ENCODE data around the gene CPXM2.

CPXM2 gene

DNA sequence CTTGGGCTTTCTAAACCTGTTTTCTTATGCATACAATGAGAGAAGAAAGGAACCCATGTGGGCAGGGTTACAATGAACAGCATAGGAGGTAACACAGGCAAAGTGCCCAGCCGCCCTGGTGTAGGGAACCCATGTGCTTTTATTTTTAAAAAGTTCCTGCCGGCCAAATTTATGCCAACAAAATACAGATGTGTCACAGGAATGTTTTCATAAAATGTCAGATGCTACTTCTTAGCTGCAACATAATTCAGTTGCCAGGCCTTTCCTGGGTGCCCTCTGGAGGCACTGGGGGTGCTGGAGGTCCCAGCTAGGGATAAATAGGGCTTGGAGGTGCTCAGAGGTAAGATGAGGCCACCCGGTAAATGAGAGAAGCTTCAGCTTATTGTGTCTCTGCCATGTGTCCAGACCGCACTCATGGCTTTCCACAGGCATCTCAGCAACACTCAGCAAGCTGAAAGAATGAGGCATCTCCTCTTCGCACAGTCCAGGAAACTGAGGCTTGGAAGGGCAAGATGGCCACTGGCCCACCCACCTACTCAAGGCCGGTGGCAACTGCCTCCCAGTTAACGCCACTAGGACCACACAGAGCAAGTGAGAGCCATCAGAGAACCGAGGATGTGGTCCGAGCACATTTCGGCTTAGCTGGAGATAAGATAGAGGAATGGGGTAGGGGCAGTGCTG, 58.3 kb downstream of the CPXM2 start:
- H3K36me3 Mint-ChIP-seq (ENCODE audit: insufficient read depth) = no peaks in the 10 kb centered on the region
- ATAC-seq (replicated peaks; ENCODE audit: extremely low read depth, poor library complexity, severe bottlenecking) (no peak), DNase-seq (ENCODE audit: low spot score in 2 of 2) (no peak)
- H3K27me3 Mint-ChIP-seq = peaks cover 54% of the 10 kb centered on the region
- H3K27ac Mint-ChIP-seq (ENCODE audit: low read depth) = no peak overlapping the region
- no peaks in the 10 kb centered on the region for H3K9me3 Mint-ChIP-seq
- H3K4me1 Mint-ChIP-seq = no peaks in the 10 kb centered on the region
- H3K4me3 Mint-ChIP-seq = no peak overlapping the region

- no peak overlapping the region for H3K4me3 Mint-ChIP-seq
- DNase-seq (ENCODE audit: low spot score in 2 of 2) = no peak
- no peak overlapping the region for H3K27ac Mint-ChIP-seq (ENCODE audit: low read depth)
- H3K27me3 Mint-ChIP-seq = peaks cover 34% of the 10 kb centered on the region
- H3K4me1 Mint-ChIP-seq = no peaks in the 10 kb centered on the region
- ATAC-seq (replicated peaks; ENCODE audit: extremely low read depth, poor library complexity, severe bottlenecking) = no peak
- H3K36me3 Mint-ChIP-seq (ENCODE audit: insufficient read depth) = no peaks in the 10 kb centered on the region
- H3K9me3 Mint-ChIP-seq = no peaks in the 10 kb centered on the region
Measured at GRCh38 chr10:123831259-123831658, 60.3 kb downstream of the CPXM2 start.

GRCh38 chr10:123821136-123821535, 70.5 kb downstream of the CPXM2 start:
- Mint-ChIP-seq H3K4me1 (no peaks in the 10 kb centered on the region), H3K27ac (ENCODE audit: low read depth) (no peak overlapping the region), H3K9me3 (peaks cover 5% of the 10 kb centered on the region), H3K4me3 (no peak overlapping the region), H3K36me3 (ENCODE audit: insufficient read depth) (no peaks in the 10 kb centered on the region), H3K27me3 (peaks cover 30% of the 10 kb centered on the region)
- ATAC-seq (replicated peaks; ENCODE audit: extremely low read depth, poor library complexity, severe bottlenecking) = no peak
- DNase-seq (ENCODE audit: low spot score in 2 of 2) = no peak

GRCh38 chr10:123809632-123810031, 82.0 kb downstream of the CPXM2 start:
- Mint-ChIP-seq H3K9me3 (no peaks in the 10 kb centered on the region), H3K4me1 (no peaks in the 10 kb centered on the region), H3K4me3 (no peak overlapping the region), H3K36me3 (ENCODE audit: insufficient read depth) (no peaks in the 10 kb centered on the region), H3K27ac (ENCODE audit: low read depth) (no peak overlapping the region), H3K27me3 (peaks cover 44% of the 10 kb centered on the region)
- no peak for ATAC-seq (replicated peaks; ENCODE audit: extremely low read depth, poor library complexity, severe bottlenecking)
- no peak for DNase-seq (ENCODE audit: low spot score in 2 of 2)

DNA sequence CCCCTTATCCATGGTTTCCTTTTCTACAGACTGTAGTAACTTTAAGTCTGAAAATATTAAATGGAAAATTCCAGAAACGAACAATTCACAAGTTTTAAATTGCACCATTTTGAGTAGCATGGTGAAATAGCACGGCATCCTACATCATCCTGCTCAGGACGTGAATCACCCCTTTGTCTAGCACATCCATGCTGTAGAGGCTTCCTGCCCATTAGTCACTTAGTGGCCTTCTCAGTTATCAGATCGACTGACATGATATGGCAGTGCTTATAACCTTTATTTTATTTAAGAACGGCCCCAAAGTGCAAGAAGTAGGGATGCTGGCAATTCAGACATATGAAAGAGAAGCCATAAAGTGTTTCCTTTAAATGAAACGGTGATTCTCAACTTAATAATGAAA, 82.7 kb downstream of the CPXM2 start:
- DNase-seq (ENCODE audit: low spot score in 2 of 2) (no peak), ATAC-seq (replicated peaks; ENCODE audit: extremely low read depth, poor library complexity, severe bottlenecking) (no peak)
- H3K27ac Mint-ChIP-seq (ENCODE audit: low read depth) = no peak overlapping the region

GRCh38 chr10:123808286-123808685, 83.3 kb downstream of the CPXM2 start:
- Mint-ChIP-seq H3K27ac (ENCODE audit: low read depth) (no peak overlapping the region), H3K36me3 (ENCODE audit: insufficient read depth) (no peaks in the 10 kb centered on the region), H3K4me3 (no peak overlapping the region), H3K4me1 (no peaks in the 10 kb centered on the region), H3K27me3 (peaks cover 51% of the 10 kb centered on the region), H3K9me3 (no peaks in the 10 kb centered on the region)
- ATAC-seq (replicated peaks; ENCODE audit: extremely low read depth, poor library complexity, severe bottlenecking) (no peak), DNase-seq (ENCODE audit: low spot score in 2 of 2) (no peak)

More for the DNA sequence above, 82.7 kb downstream of the CPXM2 start:
- H3K9me3 Mint-ChIP-seq = no peaks in the 10 kb centered on the region
- H3K36me3 Mint-ChIP-seq (ENCODE audit: insufficient read depth) = no peaks in the 10 kb centered on the region
- H3K4me1 Mint-ChIP-seq = no peaks in the 10 kb centered on the region
- peaks cover 51% of the 10 kb centered on the region for H3K27me3 Mint-ChIP-seq
- H3K4me3 Mint-ChIP-seq = no peak overlapping the region

DNA sequence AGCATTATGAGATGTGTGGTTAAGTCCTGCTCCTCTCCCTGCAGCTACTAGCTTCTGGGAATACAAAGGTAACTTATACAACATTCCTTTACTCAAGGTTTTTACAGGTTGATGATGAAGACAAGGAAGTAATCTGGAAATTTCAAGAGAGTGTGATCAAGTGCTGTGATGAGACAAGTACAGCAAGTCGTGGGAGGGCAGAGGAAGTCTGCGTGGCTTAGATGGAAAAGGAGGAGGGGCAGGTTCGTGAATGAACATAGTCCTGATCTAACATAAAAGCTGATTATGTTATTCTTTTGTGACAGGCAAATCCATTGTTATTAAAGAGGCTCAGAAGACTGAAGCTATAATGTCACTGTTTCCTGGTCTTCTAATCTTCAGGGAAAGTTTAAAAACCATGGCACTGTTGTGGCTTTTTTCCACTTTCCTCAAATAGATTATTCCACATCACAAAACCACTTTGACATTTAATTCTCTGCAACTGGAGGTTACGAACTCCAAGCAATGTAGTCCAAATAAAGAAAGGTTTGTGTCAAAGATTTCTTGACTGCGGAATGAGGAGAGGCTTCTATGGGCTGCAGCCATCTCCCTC, 84.1 kb downstream of the CPXM2 start:
- Mint-ChIP-seq H3K27ac (ENCODE audit: low read depth) (no peak overlapping the region), H3K36me3 (ENCODE audit: insufficient read depth) (no peaks in the 10 kb centered on the region), H3K27me3 (peaks cover 51% of the 10 kb centered on the region), H3K9me3 (no peaks in the 10 kb centered on the region), H3K4me3 (no peak overlapping the region), H3K4me1 (no peaks in the 10 kb centered on the region)
- no peak for ATAC-seq (replicated peaks; ENCODE audit: extremely low read depth, poor library complexity, severe bottlenecking)
- no peak for DNase-seq (ENCODE audit: low spot score in 2 of 2)

DNA sequence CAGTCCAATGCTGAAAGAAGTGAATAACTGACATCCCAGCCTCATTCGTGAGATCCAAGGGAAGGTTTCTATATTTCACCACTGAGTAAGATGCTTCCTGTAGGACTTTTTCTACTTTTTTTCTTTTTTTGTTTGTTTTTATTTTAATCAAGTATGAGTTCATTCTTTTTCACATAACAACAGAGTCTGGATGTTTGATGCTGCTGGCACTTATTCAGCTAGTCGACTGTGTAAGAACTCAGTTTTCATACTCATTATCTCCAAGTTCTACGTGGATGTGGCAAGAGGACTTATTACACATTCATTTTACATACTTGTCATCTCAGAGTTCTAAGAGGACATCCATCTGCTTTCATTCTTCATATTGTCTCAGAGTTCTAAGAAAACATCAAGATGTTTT, 86.9 kb downstream of the CPXM2 start:
- Mint-ChIP-seq H3K36me3 (ENCODE audit: insufficient read depth) (no peaks in the 10 kb centered on the region), H3K27me3 (peaks cover 51% of the 10 kb centered on the region), H3K9me3 (no peaks in the 10 kb centered on the region), H3K4me3 (no peak overlapping the region), H3K4me1 (no peaks in the 10 kb centered on the region), H3K27ac (ENCODE audit: low read depth) (no peak overlapping the region)
- no peak for DNase-seq (ENCODE audit: low spot score in 2 of 2)
- ATAC-seq (replicated peaks; ENCODE audit: extremely low read depth, poor library complexity, severe bottlenecking) = no peak

- Mint-ChIP-seq H3K4me1 (no peaks in the 10 kb centered on the region), H3K4me3 (no peak overlapping the region), H3K27me3 (peaks cover 19% of the 10 kb centered on the region), H3K9me3 (no peaks in the 10 kb centered on the region), H3K36me3 (ENCODE audit: insufficient read depth) (no peaks in the 10 kb centered on the region), H3K27ac (ENCODE audit: low read depth) (no peak overlapping the region)
- ATAC-seq (replicated peaks; ENCODE audit: extremely low read depth, poor library complexity, severe bottlenecking) = no peak
- no peak for DNase-seq (ENCODE audit: low spot score in 2 of 2)
Measured at GRCh38 chr10:123800821-123801220, 90.8 kb downstream of the CPXM2 start.

DNA sequence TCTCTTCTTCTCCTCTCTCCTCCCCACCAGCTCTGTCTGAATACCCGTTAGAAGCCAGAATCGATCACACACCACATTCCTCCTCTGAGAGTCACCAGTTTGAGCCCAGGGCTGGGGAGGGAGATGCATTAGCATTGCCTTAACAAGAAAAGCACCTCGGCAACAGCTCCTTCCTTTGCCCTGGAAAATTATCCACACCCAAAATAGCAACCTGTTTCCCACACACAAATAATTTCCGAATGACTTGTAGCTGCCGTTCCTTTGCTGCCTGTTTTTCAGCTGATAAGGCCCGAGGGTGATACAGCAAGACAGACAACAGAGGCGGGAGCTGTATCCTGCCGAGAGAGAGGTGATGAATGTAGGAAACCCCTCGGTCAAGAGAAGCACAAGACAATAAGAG, 91.3 kb downstream of the CPXM2 start:
- DNase-seq (ENCODE audit: low spot score in 2 of 2) (no peak), ATAC-seq (replicated peaks; ENCODE audit: extremely low read depth, poor library complexity, severe bottlenecking) (no peak)
- Mint-ChIP-seq H3K27ac (ENCODE audit: low read depth) (no peak overlapping the region), H3K9me3 (no peaks in the 10 kb centered on the region), H3K4me1 (no peaks in the 10 kb centered on the region), H3K27me3 (peaks cover 13% of the 10 kb centered on the region), H3K4me3 (no peak overlapping the region), H3K36me3 (ENCODE audit: insufficient read depth) (no peaks in the 10 kb centered on the region)

DNA sequence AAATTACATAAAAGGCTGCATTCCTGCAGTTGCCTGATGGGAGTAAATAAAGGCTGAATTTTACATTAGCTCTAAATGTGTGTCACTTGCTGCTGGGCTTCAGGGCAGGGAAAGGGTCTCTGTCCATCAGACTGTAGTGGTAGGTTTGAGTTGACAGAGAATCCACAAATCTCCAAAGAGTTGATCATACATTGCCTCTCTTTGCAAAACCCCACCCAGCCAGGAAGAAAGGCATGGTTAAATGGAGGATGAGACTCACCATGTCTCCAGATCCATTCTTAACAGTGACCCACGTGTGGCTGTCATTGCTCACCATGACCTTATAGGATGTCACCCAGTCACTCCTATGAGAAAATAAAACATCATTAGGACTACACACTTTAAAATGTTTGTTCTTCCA, 92.8 kb downstream of the CPXM2 start:
- Mint-ChIP-seq H3K4me1 (no peaks in the 10 kb centered on the region), H3K4me3 (no peak overlapping the region), H3K9me3 (no peaks in the 10 kb centered on the region), H3K27me3 (no peaks in the 10 kb centered on the region), H3K27ac (ENCODE audit: low read depth) (no peak overlapping the region), H3K36me3 (ENCODE audit: insufficient read depth) (peaks cover 2% of the 10 kb centered on the region)
- DNase-seq (ENCODE audit: low spot score in 2 of 2) (no peak), ATAC-seq (replicated peaks; ENCODE audit: extremely low read depth, poor library complexity, severe bottlenecking) (no peak)

DNA sequence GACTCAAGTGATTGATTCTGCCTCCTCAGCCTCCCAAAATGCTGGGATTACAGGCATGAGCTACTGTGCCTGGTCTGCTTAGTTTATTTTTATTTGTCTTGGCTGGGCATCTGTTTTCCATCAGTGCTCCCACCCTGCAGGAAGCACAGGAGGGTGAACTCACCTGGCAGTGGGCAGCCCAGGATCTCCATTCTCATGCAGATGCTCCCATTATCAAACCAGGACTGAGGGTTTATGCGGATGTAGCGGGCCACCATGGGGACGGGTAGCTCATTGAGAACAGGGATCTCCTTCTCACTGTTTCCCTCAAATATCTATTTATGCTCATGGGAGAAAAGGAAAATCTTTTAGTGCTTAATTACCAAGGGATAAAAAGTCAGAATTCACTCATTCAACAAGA, 93.8 kb downstream of the CPXM2 start:
- Mint-ChIP-seq H3K9me3 (no peaks in the 10 kb centered on the region), H3K27me3 (no peaks in the 10 kb centered on the region), H3K36me3 (ENCODE audit: insufficient read depth) (peaks cover 2% of the 10 kb centered on the region), H3K4me3 (no peak overlapping the region), H3K4me1 (no peaks in the 10 kb centered on the region), H3K27ac (ENCODE audit: low read depth) (no peak overlapping the region)
- DNase-seq (ENCODE audit: low spot score in 2 of 2) (no peak), ATAC-seq (replicated peaks; ENCODE audit: extremely low read depth, poor library complexity, severe bottlenecking) (no peak)

DNA sequence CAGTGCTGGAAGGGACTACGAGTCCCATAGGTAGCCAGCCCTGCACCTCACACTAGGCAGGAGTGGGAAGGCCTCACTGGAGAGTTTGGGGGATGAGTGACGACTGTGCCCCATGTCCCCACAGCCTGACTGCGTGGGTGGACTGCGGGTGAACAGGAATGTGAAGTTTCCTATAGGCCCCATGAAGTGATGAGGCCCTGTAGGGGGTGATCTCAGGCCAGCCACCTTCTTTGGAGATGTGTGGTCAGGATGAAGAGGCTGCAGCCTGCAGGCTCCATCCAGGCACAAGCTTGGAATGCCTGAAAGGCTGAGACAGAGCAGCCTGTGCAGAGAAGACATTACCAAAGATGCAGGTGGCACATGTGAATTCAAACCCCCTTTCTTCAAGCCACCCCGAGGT, 94.9 kb downstream of the CPXM2 start:
- ATAC-seq (replicated peaks; ENCODE audit: extremely low read depth, poor library complexity, severe bottlenecking) = no peak
- Mint-ChIP-seq H3K4me1 (no peaks in the 10 kb centered on the region), H3K27me3 (no peaks in the 10 kb centered on the region), H3K36me3 (ENCODE audit: insufficient read depth) (peaks cover 2% of the 10 kb centered on the region), H3K27ac (ENCODE audit: low read depth) (no peak overlapping the region), H3K4me3 (no peak overlapping the region), H3K9me3 (no peaks in the 10 kb centered on the region)
- DNase-seq (ENCODE audit: low spot score in 2 of 2) = no peak

Data from central memory CD8-positive, alpha-beta T cell (primary cell).